SK-N-SH (cell line): ENCODE measurements around the gene GGCX. TPM values are rescaled to one million over a fixed set of nuclear protein-coding genes. Genes with fewer than 3 reads are reported as not detected.

Experiments used
- CTCF ChIA-PET: fragments of 300-600, 350-600 bp; formaldehyde crosslinking; extraction: SDS; loops from one replicate; lab custom pipeline; 2021; lab: Yijun Ruan, JAX
- POLR2A ChIA-PET: fragments of 350-600 bp; sonication (Branson Sonifier 250); formaldehyde crosslinking; extraction: SDS; loops from one replicate; lab custom pipeline; 2020; ENCODE audit warnings: antibody characterized with exemption, inconsistent platforms; lab: Yijun Ruan, JAX
- DNase-seq: peaks from one replicate; pipeline ENCODE4 v3.0.0; 2012
- H2AFZ ChIP-seq: fragments of 200-600 bp; sonication (generic); 2 replicates; pipeline ENCODE4 v1.8.1; 2016; ENCODE audit warnings: antibody characterized with exemption, mild to moderate bottlenecking, low read depth
- H3F3A ChIP-seq: fragments of 200-600 bp; sonication (generic); replicated peaks from 2 replicates; pipeline ENCODE3; 2016; ENCODE audit warnings: antibody characterized with exemption, mild to moderate bottlenecking; ENCODE audit not compliant: insufficient read depth
- H3K27ac ChIP-seq, 2 experiments: fragments of 200-500 bp in 1 of 2; fragments of 200-600 bp in 1 of 2; sonication (Bioruptor generic) in 1 of 2; sonication (generic), shearing (Covaris generic) in 1 of 2; 2 replicates each; pipeline versions ENCODE4 v1.5.1 to v1.6.1; 2014 to 2016; ENCODE audit warnings: low read depth in 2 of 2, inconsistent platforms in 1 of 2, low read length in 1 of 2, mild to moderate bottlenecking in 1 of 2, mixed read lengths in 1 of 2
- H3K27me3 ChIP-seq: fragments of 200-600 bp; sonication (generic), shearing (Covaris generic); 2 replicates; pipeline ENCODE4 v1.6.1; 2016; ENCODE audit warnings: mixed run types; ENCODE audit not compliant: insufficient read depth
- H3K36me3 ChIP-seq, 2 experiments: fragments of 200-500 bp in 1 of 2; fragments of 200-600 bp in 1 of 2; sonication (Bioruptor generic) in 1 of 2; sonication (generic) in 1 of 2; replicated peaks in 1 of 2; 2 replicates each; pipeline versions ENCODE3 to v1.5.1; 2014 to 2016; ENCODE audit warnings: low read length in 1 of 2, mild to moderate bottlenecking in 1 of 2; ENCODE audit not compliant: insufficient read depth in 2 of 2, control insufficient read depth in 1 of 2
- H3K4me1 ChIP-seq, 2 experiments: fragments of 200-500 bp in 1 of 2; fragments of 200-600 bp in 1 of 2; sonication (Bioruptor generic) in 1 of 2; sonication (generic), shearing (Covaris generic) in 1 of 2; 2 replicates each; pipeline versions ENCODE4 v1.5.1 to v1.6.1; 2014 to 2016; ENCODE audit warnings: low read depth in 1 of 2, low read length in 1 of 2, mixed run types in 1 of 2; ENCODE audit not compliant: insufficient read depth in 2 of 2, control insufficient read depth in 1 of 2
- H3K4me2 ChIP-seq: fragments of 200-600 bp; sonication (generic), shearing (Covaris generic); 2 replicates; pipeline ENCODE4 v1.6.1; 2017; ENCODE audit warnings: mixed run types
- H3K4me3 ChIP-seq, 2 experiments: fragments of 200-500 bp in 1 of 2; fragments of 200-600 bp in 1 of 2; sonication (Bioruptor generic) in 1 of 2; sonication (generic), shearing (Covaris generic) in 1 of 2; 2 replicates each; pipeline versions ENCODE4 v1.5.1 to v1.8.1; 2014 to 2016; ENCODE audit warnings: low read depth in 2 of 2, inconsistent platforms in 1 of 2, low read length in 1 of 2, mild to moderate bottlenecking in 1 of 2, mixed read lengths in 1 of 2, moderate library complexity in 1 of 2
- H3K79me2 ChIP-seq: fragments of 200-600 bp; sonication (generic); 2 replicates; pipeline ENCODE4 v1.8.1; 2017; ENCODE audit warnings: mild to moderate bottlenecking; ENCODE audit not compliant: insufficient read depth
- H3K9ac ChIP-seq: fragments of 200-600 bp; sonication (generic); 2 replicates; pipeline ENCODE4 v1.6.1; 2017; ENCODE audit warnings: mixed run types
- H3K9me2 ChIP-seq: fragments of 200-600 bp; sonication (generic); 2 replicates; pipeline ENCODE4 v1.6.1; 2017; ENCODE audit warnings: mixed run types
- H3K9me3 ChIP-seq: fragments of 200-600 bp; sonication (generic); 2 replicates; pipeline ENCODE4 v1.6.1; 2017; ENCODE audit warnings: mixed run types, mild to moderate bottlenecking, moderate library complexity
- H4K20me1 ChIP-seq: fragments of 200-600 bp; sonication (generic); 2 replicates; pipeline ENCODE4 v1.6.1; 2017; ENCODE audit warnings: mild to moderate bottlenecking, mixed run types; ENCODE audit not compliant: insufficient read depth
- EZH2phosphoT487 ChIP-seq: fragments of 200-600 bp; sonication (generic); IDR thresholded peaks from 2 replicates; pipeline ENCODE4 v1.6.1; 2017; ENCODE audit warnings: low read depth, mixed run types, mild to moderate bottlenecking, antibody characterized with exemption, moderate library complexity, borderline replicate concordance
- FOSL2 ChIP-seq: IDR thresholded peaks from 2 replicates; pipeline ENCODE4 v1.4.0; 2012; ENCODE audit warnings: low read depth, mild to moderate bottlenecking, moderate library complexity, borderline replicate concordance
- FOXJ3 ChIP-seq: sonication (generic); formaldehyde crosslinking; IDR thresholded peaks from 2 replicates; pipeline ENCODE4 v1.5.1; 2020; ENCODE audit warnings: mild to moderate bottlenecking, missing genetic modification reagents
- FOXM1 ChIP-seq: IDR thresholded peaks from 2 replicates; pipeline ENCODE4 v1.4.0; 2012; ENCODE audit warnings: low read depth, mild to moderate bottlenecking
- NFIC ChIP-seq: IDR thresholded peaks from 2 replicates; pipeline ENCODE4 v1.4.0; 2012; ENCODE audit warnings: borderline replicate concordance
- POLR2AphosphoS5 ChIP-seq: IDR thresholded peaks from 2 replicates; pipeline ENCODE4 v1.6.1; 2012; ENCODE audit warnings: low read depth, low read length
- RAD21 ChIP-seq: IDR thresholded peaks from 2 replicates; pipeline ENCODE4 v1.6.1; 2012; ENCODE audit warnings: mild to moderate bottlenecking, low read length
- RCOR1 ChIP-seq: fragments of 150-350 bp; IDR thresholded peaks from 2 replicates; pipeline ENCODE4 v1.6.1; 2017; ENCODE audit warnings: antibody characterized with exemption, low read length
- REST ChIP-seq: IDR thresholded peaks from 2 replicates; pipeline ENCODE4 v1.6.1; 2012; ENCODE audit warnings: mild to moderate bottlenecking, low read depth, low read length, moderate library complexity
- RFX5 ChIP-seq: IDR thresholded peaks from 2 replicates; pipeline ENCODE4 v1.6.1; 2012; ENCODE audit warnings: mild to moderate bottlenecking, improper control_type of control experiment, low read length
- TCF12 ChIP-seq: IDR thresholded peaks from 2 replicates; pipeline ENCODE4 v1.4.0; 2012
- TEAD4 ChIP-seq: IDR thresholded peaks from 2 replicates; pipeline ENCODE4 v1.4.0; 2012; ENCODE audit warnings: mild to moderate bottlenecking, borderline replicate concordance; ENCODE audit not compliant: insufficient read depth
- WGBS: methylation state at CpG from one replicate; pipeline ENCODE4 v1.1.6; 2017; ENCODE audit warnings: low lambda C conversion rate; 5-methylcytosine and 5-hydroxymethylcytosine counted together
- polyA plus RNA-seq, 3 experiments: library from polyadenylated mRNA; depleted of rRNA; stranded (reverse); fragments of >200 nt; gene quantifications; 2 replicates each; pipeline ENCODE4 v1.2.3, GENCODE V29; 2012
- TF ChIP-seq, protein P1 (sequence below): IDR thresholded peaks from 2 replicates; pipeline ENCODE4 v1.4.0; 2012; ENCODE audit warnings: low read depth, borderline replicate concordance
- TF ChIP-seq, protein P2 (sequence below): fragments of 200-600 bp; sonication (generic); IDR thresholded peaks from 2 replicates; pipeline ENCODE4 v1.6.1; 2017; ENCODE audit warnings: antibody characterized with exemption, mild to moderate bottlenecking, moderate library complexity
- TF ChIP-seq, protein P3 (sequence below): IDR thresholded peaks from 2 replicates; pipeline ENCODE4 v1.4.0; 2012; ENCODE audit warnings: low read depth

Gene GGCX
- polyA plus RNA-seq, 1 of the 3 experiments (the other 2 are of a cell fraction) = 34.5 TPM

- TF ChIP-seq, protein P1, sequence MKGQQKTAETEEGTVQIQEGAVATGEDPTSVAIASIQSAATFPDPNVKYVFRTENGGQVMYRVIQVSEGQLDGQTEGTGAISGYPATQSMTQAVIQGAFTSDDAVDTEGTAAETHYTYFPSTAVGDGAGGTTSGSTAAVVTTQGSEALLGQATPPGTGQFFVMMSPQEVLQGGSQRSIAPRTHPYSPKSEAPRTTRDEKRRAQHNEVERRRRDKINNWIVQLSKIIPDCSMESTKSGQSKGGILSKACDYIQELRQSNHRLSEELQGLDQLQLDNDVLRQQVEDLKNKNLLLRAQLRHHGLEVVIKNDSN = peak; percentile 43; the same call in 1 of the 2 replicates
- TF ChIP-seq FOSL2 (no peak), RFX5 (no peak), TCF12 (peak; percentile 6; the same call in 1 of the 2 replicates), EZH2phosphoT487 (no peak), FOXJ3 (no peak), FOXM1 (no peak)
- TF ChIP-seq, protein P2, sequence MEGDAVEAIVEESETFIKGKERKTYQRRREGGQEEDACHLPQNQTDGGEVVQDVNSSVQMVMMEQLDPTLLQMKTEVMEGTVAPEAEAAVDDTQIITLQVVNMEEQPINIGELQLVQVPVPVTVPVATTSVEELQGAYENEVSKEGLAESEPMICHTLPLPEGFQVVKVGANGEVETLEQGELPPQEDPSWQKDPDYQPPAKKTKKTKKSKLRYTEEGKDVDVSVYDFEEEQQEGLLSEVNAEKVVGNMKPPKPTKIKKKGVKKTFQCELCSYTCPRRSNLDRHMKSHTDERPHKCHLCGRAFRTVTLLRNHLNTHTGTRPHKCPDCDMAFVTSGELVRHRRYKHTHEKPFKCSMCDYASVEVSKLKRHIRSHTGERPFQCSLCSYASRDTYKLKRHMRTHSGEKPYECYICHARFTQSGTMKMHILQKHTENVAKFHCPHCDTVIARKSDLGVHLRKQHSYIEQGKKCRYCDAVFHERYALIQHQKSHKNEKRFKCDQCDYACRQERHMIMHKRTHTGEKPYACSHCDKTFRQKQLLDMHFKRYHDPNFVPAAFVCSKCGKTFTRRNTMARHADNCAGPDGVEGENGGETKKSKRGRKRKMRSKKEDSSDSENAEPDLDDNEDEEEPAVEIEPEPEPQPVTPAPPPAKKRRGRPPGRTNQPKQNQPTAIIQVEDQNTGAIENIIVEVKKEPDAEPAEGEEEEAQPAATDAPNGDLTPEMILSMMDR = no peak
- TF ChIP-seq, protein P3, sequence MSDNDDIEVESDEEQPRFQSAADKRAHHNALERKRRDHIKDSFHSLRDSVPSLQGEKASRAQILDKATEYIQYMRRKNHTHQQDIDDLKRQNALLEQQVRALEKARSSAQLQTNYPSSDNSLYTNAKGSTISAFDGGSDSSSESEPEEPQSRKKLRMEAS = peak; percentile 94
Measured at GRCh38 chr2:85539361-85540132, 21.7 kb downstream of the GGCX start (continued).

DNA sequence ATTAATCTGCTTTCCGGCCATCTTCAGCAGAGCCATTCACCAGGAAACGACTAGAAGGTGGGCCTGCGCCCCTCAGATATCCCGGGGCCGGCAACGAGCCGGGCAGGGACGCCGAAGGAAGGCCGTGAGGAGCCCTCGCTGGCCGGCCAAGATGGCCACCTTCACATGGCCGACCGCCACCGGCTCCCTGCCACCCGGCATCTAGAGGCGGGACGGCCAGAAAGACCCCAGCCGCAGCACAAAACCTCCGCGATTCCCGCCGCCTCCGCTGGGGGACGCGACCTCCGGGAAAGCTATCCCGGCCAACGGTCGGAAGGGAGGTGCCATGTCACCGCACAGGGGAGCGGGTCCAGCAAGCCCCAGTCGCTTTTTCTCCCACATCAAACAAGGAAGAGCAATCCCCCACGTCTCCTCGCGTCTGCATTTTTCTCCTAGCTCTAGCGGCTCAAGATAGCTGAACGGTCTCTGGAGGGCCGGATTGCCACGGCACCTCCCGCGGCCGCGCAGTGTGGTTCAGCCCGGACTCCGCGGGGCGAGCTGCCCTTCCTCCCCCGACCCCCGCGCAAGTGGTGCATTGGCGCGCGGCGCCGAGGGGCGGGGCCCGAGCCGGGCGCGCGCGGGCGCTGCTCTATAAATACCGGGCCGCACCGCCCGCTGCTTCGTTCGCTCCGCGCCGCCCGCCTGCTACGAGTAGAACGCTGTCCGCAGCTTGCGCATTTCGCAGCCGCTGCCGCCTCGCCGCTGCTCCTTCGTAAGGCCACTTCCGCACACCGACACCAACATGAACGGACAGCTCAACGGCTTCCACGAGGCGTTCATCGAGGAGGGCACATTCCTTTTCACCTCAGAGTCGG is 22.6 kb downstream of the GGCX start, which contains the start of gene MAT2A:
TSS of gene MAT2A (plus strand) at position 662 of the 854 bp plus-strand sequence. CDS start at position 782, 120 bp downstream.
- ChIA-PET POLR2A (interaction anchor here (0.6 to 6.1 kb wide), 34 partner anchors 12 to 230 kb away, joined by 3 to 135 read pairs (median 4); partner anchors contain the start of genes ELMOD3, GGCX, RETSAT and SH2D6), CTCF (interaction anchor here (0.6 to 10.6 kb wide), 19 partner anchors 12 to 418 kb away, joined by 3 to 146 read pairs (median 4); partner anchors contain the start of genes GGCX and SH2D6)
- peaks cover 29 to 43% of the 10 kb centered on the region in 2 experiments; a peak in 3 of 4 replicates for H3K4me1 ChIP-seq
- 1% methylated on average over 40 of the region's 92 CpGs for WGBS
- H2AFZ ChIP-seq = peak within 1 kb of the TSS; percentile 84
- no peaks in the 10 kb centered on the region for H3K9me2 ChIP-seq
- DNase-seq = peak; percentile 97
- H3K36me3 ChIP-seq = peaks cover 33 to 36% of the 10 kb centered on the region in 2 experiments
- H3K9ac ChIP-seq = peak within 1 kb of the TSS; percentile 99
- H3K27me3 ChIP-seq = no peaks in the 10 kb centered on the region
- peak within 1 kb of the TSS; percentile 94 to 99 for H3K4me3 ChIP-seq
- peak within 1 kb of the TSS; percentile 91 for H3K4me2 ChIP-seq
- no peaks in the 10 kb centered on the region for H3K9me3 ChIP-seq
- H3K79me2 ChIP-seq = peaks cover 68% of the 10 kb centered on the region
- peak within 1 kb of the TSS; percentile 98 to 100 for H3K27ac ChIP-seq
- H3F3A ChIP-seq = peaks cover 18% of the 10 kb centered on the region
- H4K20me1 ChIP-seq = peaks cover 42% of the 10 kb centered on the region
- TF ChIP-seq RCOR1 (no peak), NFIC (peak; percentile 4; the same call in 1 of the 2 replicates), TCF12 (0 out of 2 replicates have a peak, but pooled peaks have one; percentile 40), RAD21 (peak; percentile 60), POLR2AphosphoS5 (peak; percentile 100), REST (peak; percentile 71), TEAD4 (no peak), RFX5 (no peak), FOXJ3 (no peak)
- TF ChIP-seq, protein P2 = peak; percentile 67
- TF ChIP-seq, protein P3 = peak; percentile 86
